T-cell (primary cell): ENCODE measurements around the gene MRPS33. TPM values are rescaled to one million over a fixed set of nuclear protein-coding genes. Genes with fewer than 3 reads are reported as not detected.
A peak's percentile ranks its signal among the peaks of the same experiment; 100 is the strongest.
"Not testable (repeated sequence)": the region's sequence is repeated elsewhere in the genome, so short reads cannot be mapped to it uniquely, and the experiment has no call there.

Experiments
- ATAC-seq, 4 experiments: fragments of 200-7000 bp in 3 of 4; fragments of 150-1000 bp in 1 of 4; cut with Tn5 transposase; replicated peaks in 1 of 4; 1 replicate in 3 of 4; 2 replicates in 1 of 4; pipeline ENCODE4 v1.10.0; 2021; ENCODE audit warnings: moderate library complexity in 3 of 4, mild to moderate bottlenecking in 2 of 4, moderate number of reproducible peaks in 1 of 4
- CTCF ChIA-PET, 2 donors: fragments of 300-600 bp; sonication (Branson Sonifier 250); formaldehyde crosslinking; loops; one replicate each; lab custom pipeline; 2022; ENCODE audit warnings: antibody characterized with exemption in 2 of 2; lab: Charles Lee
- POLR2A ChIA-PET, 2 donors: fragments of 300-600 bp; sonication (Branson Sonifier 250); formaldehyde crosslinking; loops; one replicate each; lab custom pipeline; 2022; ENCODE audit warnings: antibody characterized with exemption in 2 of 2; lab: Charles Lee
- DNase-seq, 35 experiments: peaks; one replicate each; pipeline versions ENCODE4 v3.0.0 to v3.0.0-alpha.2; 2013 to 2023
- H3K27ac ChIP-seq: one replicate; pipeline ENCODE4 v1.5.1; 2013; ENCODE audit warnings: low read length
- H3K27me3 ChIP-seq, 2 experiments: replicated peaks in 1 of 2; 1 replicate in 1 of 2; 2 replicates in 1 of 2; pipeline versions ENCODE4 v1.6.1 to v1.7.0; 2013; ENCODE audit warnings: low read length in 1 of 2, mixed read lengths in 1 of 2; ENCODE audit not compliant: control insufficient read depth in 2 of 2, insufficient read depth in 2 of 2; ENCODE audit errors: extremely low read depth in 1 of 2
- H3K36me3 ChIP-seq, 2 donors: 1 replicate in 1 of 2; 2 replicates in 1 of 2; pipeline versions ENCODE4 v1.6.1 to v1.7.0; 2013; ENCODE audit warnings: low read length in 1 of 2; ENCODE audit not compliant: control insufficient read depth in 2 of 2, insufficient read depth in 1 of 2; ENCODE audit errors: extremely low read depth in 1 of 2
- H3K4me1 ChIP-seq, 2 experiments: 1 replicate in 1 of 2; 2 replicates in 1 of 2; pipeline versions ENCODE4 v1.6.1 to v1.7.0; 2013; ENCODE audit warnings: low read length in 2 of 2, mixed read lengths in 1 of 2; ENCODE audit not compliant: insufficient read depth in 2 of 2, control insufficient read depth in 1 of 2; ENCODE audit errors: extremely low read depth in 1 of 2
- H3K4me3 ChIP-seq, 2 donors: 1 replicate in 1 of 2; 2 replicates in 1 of 2; pipeline versions ENCODE4 v1.5.1 to v1.7.0; 2013; ENCODE audit warnings: mild to moderate bottlenecking in 2 of 2, low read length in 1 of 2, moderate library complexity in 1 of 2; ENCODE audit not compliant: control insufficient read depth in 1 of 2; ENCODE audit errors: extremely low read depth in 1 of 2
- H3K9me3 ChIP-seq: 2 replicates; pipeline ENCODE4 v1.7.0; 2013
- H3K27ac Mint-ChIP-seq, 2 donors: one replicate each; pipeline ENCODE4 v1.8.0; 2020 to 2021; ENCODE audit warnings: mild to moderate bottlenecking in 2 of 2, mixed read lengths in 2 of 2
- H3K27me3 Mint-ChIP-seq, 2 donors: one replicate each; pipeline ENCODE4 v1.8.0; 2021 to 2022; ENCODE audit warnings: mixed read lengths in 2 of 2
- H3K36me3 Mint-ChIP-seq: one replicate; pipeline ENCODE4 v1.8.0; 2021; ENCODE audit warnings: mixed read lengths
- H3K4me1 Mint-ChIP-seq, 3 donors: one replicate each; pipeline ENCODE4 v1.8.0; 2020 to 2022; ENCODE audit warnings: mixed read lengths in 3 of 3, mild to moderate bottlenecking in 1 of 3
- H3K4me3 Mint-ChIP-seq, 3 donors: one replicate each; pipeline ENCODE4 v1.8.0; 2020 to 2022; ENCODE audit warnings: mild to moderate bottlenecking in 3 of 3, mixed read lengths in 3 of 3, moderate library complexity in 3 of 3
- H3K9me3 Mint-ChIP-seq, 3 donors: one replicate each; pipeline ENCODE4 v1.8.0; 2020 to 2022; ENCODE audit warnings: mixed read lengths in 3 of 3
- WGBS: methylation state at CpG from one replicate; pipeline ENCODE4 v1.1.5; 2013; ENCODE audit warnings: missing lambda C conversion rate; ENCODE audit not compliant: insufficient coverage; 5-methylcytosine and 5-hydroxymethylcytosine counted together
- total RNA-seq, 35 experiments: library from RNA in 6 of 35; stranded (reverse) in 6 of 35; fragments of 120-200 nt in 1 of 35; gene quantifications; one replicate each; pipeline versions ENCODE4 v1.2.1 to v1.2.4 and lab custom pipeline; 2013 to 2026

The MRPS33 gene
- total RNA-seq, 5 donors from 2014 or later (not counting 1 experiment from before 2014, with no cell fraction given), result 24.2 to 45.5 (median 38.6) TPM

- Mint-ChIP-seq H3K4me1 (no peaks in the 10 kb centered on the region), H3K36me3 (no peaks in the 10 kb centered on the region), H3K4me3 (no peak overlapping the region), H3K27me3 (peaks cover 0 to 10% of the 10 kb centered on the region in 2 donors), H3K27ac (no peak overlapping the region), H3K9me3 (no peaks in the 10 kb centered on the region)
- ChIA-PET CTCF (interaction anchor here in 1 of 2 donors (0.9 kb wide), 1 partner anchor 8 kb away, joined by 3 read pairs; no protein-coding TSS in a partner anchor), POLR2A (no interaction called here)
- Histone ChIP-seq H3K4me3 (no peak overlapping the region), H3K27me3 (no peaks in the 10 kb centered on the region), H3K4me1 (no peaks in the 10 kb centered on the region), H3K27ac (no peak overlapping the region), H3K36me3 (no peaks in the 10 kb centered on the region), H3K9me3 (no peaks in the 10 kb centered on the region)
- ATAC-seq, result no peak
- DNase-seq, result no peak
- no CpG with 5 or more reads among the region's 2 CpGs for WGBS
Observed at GRCh38 chr7:140972344-140972743, 42.4 kb downstream of the MRPS33 start.

- no peaks in the 10 kb centered on the region for H3K9me3 Mint-ChIP-seq
- ATAC-seq (no peak), DNase-seq (no peak)
- Histone ChIP-seq H3K4me3 (no peak overlapping the region), H3K27me3 (no peaks in the 10 kb centered on the region), H3K9me3 (no peaks in the 10 kb centered on the region), H3K36me3 (no peaks in the 10 kb centered on the region), H3K4me1 (no peaks in the 10 kb centered on the region), H3K27ac (no peak overlapping the region)
- POLR2A ChIA-PET, result no interaction called here
- no peak overlapping the region for H3K4me3 Mint-ChIP-seq
- no peaks in the 10 kb centered on the region for H3K36me3 Mint-ChIP-seq
- CTCF ChIA-PET, result no interaction called here
- WGBS, result 70% methylated on average over 2 of the region's 2 CpGs
- peaks cover 0 to 6% of the 10 kb centered on the region in 2 donors for H3K27me3 Mint-ChIP-seq
- no peak overlapping the region for H3K27ac Mint-ChIP-seq
- no peaks in the 10 kb centered on the region for H3K4me1 Mint-ChIP-seq
Observed at GRCh38 chr7:140967438-140967837, 47.3 kb downstream of the MRPS33 start.

- Histone ChIP-seq H3K27me3 (no peaks in the 10 kb centered on the region), H3K4me1 (no peaks in the 10 kb centered on the region), H3K36me3 (no peaks in the 10 kb centered on the region), H3K4me3 (no peak overlapping the region), H3K27ac (no peak overlapping the region), H3K9me3 (no peaks in the 10 kb centered on the region)
- H3K9me3 Mint-ChIP-seq, result no peaks in the 10 kb centered on the region
- ChIA-PET POLR2A (no interaction called here), CTCF (no interaction called here)
- no peaks in the 10 kb centered on the region for H3K4me1 Mint-ChIP-seq
- H3K36me3 Mint-ChIP-seq, result no peaks in the 10 kb centered on the region
- DNase-seq (peak in 1 of 35 experiments; percentile 3), ATAC-seq (no peak)
- WGBS, result 57% methylated on average over 1 of the region's 5 CpGs
- H3K27me3 Mint-ChIP-seq, result no peaks in the 10 kb centered on the region
- no peak overlapping the region for H3K4me3 Mint-ChIP-seq
- no peak overlapping the region for H3K27ac Mint-ChIP-seq
Observed at GRCh38 chr7:140966561-140967233, 48.1 kb downstream of the MRPS33 start.

GRCh38 chr7:140961117-140961516 is 53.6 kb downstream of the MRPS33 start:
- no peak overlapping the region for H3K4me3 Mint-ChIP-seq
- ChIA-PET CTCF (no interaction called here), POLR2A (no interaction called here)
- H3K9me3 Mint-ChIP-seq, result peaks cover 0 to 5% (median 4%) of the 10 kb centered on the region in 3 donors
- Histone ChIP-seq H3K27me3 (peaks cover 0 to 4% of the 10 kb centered on the region in 2 experiments), H3K9me3 (no peaks in the 10 kb centered on the region), H3K4me1 (no peaks in the 10 kb centered on the region), H3K36me3 (no peaks in the 10 kb centered on the region), H3K4me3 (no peak overlapping the region), H3K27ac (no peak overlapping the region)
- H3K4me1 Mint-ChIP-seq, result no peaks in the 10 kb centered on the region
- no peak for ATAC-seq
- no CpG with 5 or more reads among the region's 4 CpGs for WGBS
- DNase-seq, result no peak
- H3K27me3 Mint-ChIP-seq, result peaks cover 0 to 7% of the 10 kb centered on the region in 2 donors
- no peaks in the 10 kb centered on the region for H3K36me3 Mint-ChIP-seq
- no peak overlapping the region for H3K27ac Mint-ChIP-seq

GRCh38 chr7:140956997-140957396 is 57.8 kb downstream of the MRPS33 start:
- H3K4me3 ChIP-seq, POLR2A ChIA-PET, H3K4me3 Mint-ChIP-seq, H3K27ac Mint-ChIP-seq, H3K36me3 ChIP-seq, ATAC-seq, CTCF ChIA-PET, H3K9me3 Mint-ChIP-seq, H3K4me1 Mint-ChIP-seq, H3K4me1 ChIP-seq, DNase-seq, H3K36me3 Mint-ChIP-seq, H3K9me3 ChIP-seq, H3K27me3 ChIP-seq, H3K27ac ChIP-seq: not testable (repeated sequence)
- peaks cover 0 to 12% of the 10 kb centered on the region in 2 donors for H3K27me3 Mint-ChIP-seq
- 93% methylated on average over 17 of the region's 25 CpGs for WGBS

Other genes starting within 250 kb of the MRPS33 start
- 10 to 100 TPM; 39.3 to 65.1 (median 42.2) TPM for gene BRAF, start 90.0 kb downstream of the MRPS33 start, total RNA-seq
- under 1 TPM; 0.14 to 0.86 (median 0.32) TPM for gene TMEM178B, start 59.1 kb upstream of the MRPS33 start, total RNA-seq